Activated effector memory CD4-positive, alpha-beta T cell treated with anti-CD3 and anti-CD28 coated beads, Interleukin-2, amount 50 U/mL, for 16 hours (primary cell): Measurements from ENCODE around the gene SORCS2.

Experiments used
- DNase-seq: peaks from one replicate; pipeline ENCODE4 v3.0.0-alpha.2; 2020

SORCS2 gene

DNA sequence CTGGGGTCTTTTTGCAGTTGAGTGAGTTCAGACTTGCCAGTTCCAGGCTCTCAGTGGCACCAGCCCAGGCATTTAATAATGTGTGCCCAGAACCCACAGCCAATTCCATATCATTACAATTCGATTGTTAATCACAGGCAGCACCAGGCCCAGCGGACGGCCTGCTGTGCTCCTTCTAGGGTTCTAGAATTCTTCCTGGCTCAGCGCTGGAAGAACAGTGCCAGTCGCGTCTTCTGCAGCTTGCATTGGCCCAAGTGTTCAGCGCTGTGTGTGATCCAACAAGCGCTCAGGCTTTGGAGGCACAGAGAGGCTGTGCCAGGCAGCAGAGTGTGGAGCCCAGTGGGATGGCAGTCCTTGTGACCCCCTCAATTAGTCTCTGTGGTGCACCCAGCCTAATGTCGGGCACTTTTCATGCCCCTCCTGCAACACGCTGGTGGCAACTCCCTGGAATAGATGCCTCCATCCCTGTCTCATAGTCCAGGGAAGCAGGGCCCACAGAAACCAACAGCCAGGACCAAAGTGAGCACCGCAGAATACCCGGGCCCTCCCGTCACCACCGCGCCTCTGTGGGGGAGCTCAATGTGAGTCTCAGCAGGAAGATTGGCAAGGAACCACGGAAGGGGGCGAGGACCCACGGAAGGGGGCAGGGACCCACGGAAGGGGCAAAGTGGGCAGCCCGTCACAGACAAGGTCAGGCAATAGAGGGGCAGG is 554.2 kb downstream of the SORCS2 start:
- no peak for DNase-seq

DNA sequence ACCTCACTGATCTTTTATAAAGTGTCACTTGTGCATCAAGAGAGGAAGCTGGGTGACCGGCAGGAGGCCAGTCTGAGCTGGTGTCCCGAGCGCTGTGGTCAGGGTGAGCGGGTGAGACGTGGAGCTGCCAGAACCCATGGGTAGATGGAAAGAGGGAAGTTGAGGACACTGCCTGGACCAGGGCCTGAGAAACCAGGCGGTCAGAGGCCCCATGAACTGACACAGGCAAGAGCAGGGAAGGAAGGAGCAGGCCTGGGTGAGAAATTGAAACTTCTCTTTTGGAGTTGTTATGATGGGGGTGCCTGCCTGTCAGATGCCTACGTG is 554.7 kb downstream of the SORCS2 start:
- no peak for DNase-seq

- DNase-seq, result no peak
Observed at GRCh38 chr4:7747566-7747965, 555.2 kb downstream of the SORCS2 start.

- DNase-seq, result no peak
Observed at GRCh38 chr4:7750523-7750922, 558.2 kb downstream of the SORCS2 start.

DNA sequence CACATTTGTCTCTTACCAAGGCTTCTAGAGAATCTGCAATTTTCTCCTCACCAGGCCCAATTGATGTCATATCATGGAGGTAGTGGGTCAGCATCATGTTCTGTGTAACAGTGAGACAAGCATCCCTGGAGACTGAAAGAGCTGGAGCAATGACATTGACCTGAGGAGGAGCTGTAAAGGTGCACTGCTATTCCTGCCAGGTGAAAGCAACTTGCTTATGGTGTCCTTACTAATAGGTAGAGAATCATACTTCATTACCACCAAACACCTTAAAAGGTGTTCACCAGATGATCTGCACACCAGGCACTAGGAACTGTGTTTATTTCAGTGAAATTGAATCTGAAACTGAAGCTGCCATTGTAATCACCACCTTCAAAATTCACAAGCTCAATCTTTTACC is 558.6 kb downstream of the SORCS2 start:
- no peak for DNase-seq

DNA sequence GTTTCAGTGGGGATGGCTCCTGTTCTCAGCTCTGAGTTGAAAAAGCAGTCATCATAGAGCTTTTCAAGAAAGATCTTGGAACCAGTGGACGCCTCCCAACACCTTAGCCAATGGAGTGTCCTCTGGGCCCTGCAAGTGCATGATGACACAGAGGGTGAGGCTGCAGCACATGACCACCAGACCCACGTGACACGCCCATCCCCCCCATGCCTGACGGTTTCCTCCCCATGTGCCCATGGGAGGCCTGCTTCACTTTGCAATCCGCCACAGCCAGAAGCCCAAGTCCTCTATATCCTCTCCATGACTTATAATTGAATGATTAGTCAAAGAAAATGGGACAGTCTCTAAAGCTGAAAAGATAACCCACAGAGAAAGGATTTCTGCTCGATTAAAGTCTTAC is 560.3 kb downstream of the SORCS2 start:
- no peak for DNase-seq

DNA sequence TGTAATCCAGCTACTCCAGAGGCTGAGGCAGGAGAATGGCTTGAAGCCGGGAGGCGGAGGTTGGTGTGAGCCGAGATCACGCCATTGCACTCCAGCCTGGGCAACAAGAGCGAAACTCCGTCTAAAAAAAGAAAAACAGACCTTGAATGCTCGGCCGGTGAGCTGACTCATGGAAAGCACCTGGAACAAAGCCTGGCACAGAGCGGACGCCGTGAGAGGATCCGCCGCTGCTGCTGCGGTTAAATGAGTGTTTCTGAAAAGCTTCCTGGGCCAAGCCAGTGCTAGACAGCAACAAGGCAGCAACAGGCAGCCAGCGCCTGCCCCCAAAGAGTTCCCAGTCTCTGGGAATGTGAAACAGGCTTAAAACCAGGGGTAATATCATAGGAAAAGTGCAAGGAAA is 560.9 kb downstream of the SORCS2 start:
- DNase-seq, result no peak

- DNase-seq, result no peak
Observed at GRCh38 chr4:7753931-7754465, 561.7 kb downstream of the SORCS2 start.

- no peak for DNase-seq
Observed at GRCh38 chr4:7754565-7755262, 562.4 kb downstream of the SORCS2 start.

DNA sequence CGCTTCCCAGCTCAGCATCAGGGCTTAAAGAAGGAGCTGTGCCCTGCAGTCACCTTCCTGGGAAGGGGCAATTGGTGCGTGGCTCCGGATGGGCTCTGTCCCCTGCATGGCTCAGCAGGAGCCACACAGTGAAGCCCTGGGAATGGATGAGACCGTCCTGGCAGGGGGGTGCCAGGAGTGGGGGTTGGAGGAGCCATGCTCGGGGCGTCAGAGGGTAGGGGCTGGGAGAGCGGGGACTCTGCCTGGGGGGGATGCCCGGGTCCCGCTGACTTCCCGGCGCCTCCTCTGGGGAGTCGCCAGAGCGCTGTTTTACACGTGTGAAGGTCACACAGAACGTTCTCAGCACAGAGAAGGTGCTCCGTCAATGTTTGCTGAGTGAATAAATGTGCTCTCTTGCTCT is 563.2 kb downstream of the SORCS2 start:
- DNase-seq, result no peak

- no peak for DNase-seq
Observed at GRCh38 chr4:7756071-7756470, 563.7 kb downstream of the SORCS2 start.

DNA sequence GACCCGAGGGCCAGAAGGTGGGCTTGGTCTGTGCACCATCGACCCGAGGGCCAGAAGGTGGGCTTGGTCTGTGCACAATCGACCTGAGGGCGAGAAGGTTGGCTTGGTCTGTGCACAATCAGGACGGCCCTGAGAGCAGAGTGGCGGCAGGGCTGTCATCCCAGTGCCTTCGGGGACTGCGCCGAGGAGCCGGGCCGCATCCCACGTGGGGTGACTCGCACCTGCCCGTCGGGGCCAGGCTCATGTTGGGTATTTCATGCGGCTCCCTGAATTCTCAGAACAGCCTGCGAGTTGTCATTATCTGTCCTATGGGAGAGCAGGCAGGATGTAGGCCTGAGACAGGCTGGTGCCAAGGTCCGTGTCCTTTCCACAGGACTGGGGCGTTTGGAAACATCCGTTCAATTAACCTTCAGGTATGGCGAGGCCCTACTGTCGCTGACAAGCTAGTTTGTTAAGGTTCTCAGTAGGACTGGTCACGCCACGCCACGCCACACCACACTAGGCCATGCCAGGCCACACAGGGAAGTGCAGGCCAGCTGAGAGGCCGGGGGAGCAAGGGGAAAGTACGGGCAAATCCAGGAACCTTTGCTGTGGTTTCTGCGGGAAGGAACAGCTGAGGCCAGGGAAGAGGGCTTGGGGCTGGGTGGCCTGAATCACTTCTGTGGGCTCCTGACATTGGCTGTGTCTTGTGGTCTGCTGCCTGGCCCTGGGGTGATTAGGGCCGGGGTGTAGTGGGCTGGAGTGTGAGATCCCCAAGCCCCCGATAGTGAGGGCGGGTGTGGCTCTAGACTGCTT is 564.4 kb downstream of the SORCS2 start:
- DNase-seq, result no peak

GRCh38 chr4:7757501-7758471 is 565.4 kb downstream of the SORCS2 start:
- no peak for DNase-seq

DNA sequence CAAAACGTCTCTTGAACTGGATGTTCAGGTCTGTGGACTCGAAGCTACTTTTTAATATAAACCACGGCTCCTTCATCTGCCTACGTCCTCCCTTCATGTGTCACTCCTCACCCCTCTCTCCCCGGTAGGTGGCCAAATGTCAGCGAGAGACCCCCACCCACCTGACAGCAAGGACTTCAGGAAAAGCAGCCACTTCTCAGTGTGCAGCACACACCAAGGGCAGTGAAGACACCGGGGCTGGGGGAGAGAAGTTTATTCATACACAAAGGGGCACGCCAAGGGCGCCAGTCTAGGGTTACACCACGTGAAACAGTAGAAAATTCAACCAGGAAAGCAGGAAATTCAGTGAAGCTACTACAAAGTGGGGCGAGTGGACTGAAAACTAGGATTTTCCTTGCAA is 566.1 kb downstream of the SORCS2 start:
- no peak for DNase-seq

DNA sequence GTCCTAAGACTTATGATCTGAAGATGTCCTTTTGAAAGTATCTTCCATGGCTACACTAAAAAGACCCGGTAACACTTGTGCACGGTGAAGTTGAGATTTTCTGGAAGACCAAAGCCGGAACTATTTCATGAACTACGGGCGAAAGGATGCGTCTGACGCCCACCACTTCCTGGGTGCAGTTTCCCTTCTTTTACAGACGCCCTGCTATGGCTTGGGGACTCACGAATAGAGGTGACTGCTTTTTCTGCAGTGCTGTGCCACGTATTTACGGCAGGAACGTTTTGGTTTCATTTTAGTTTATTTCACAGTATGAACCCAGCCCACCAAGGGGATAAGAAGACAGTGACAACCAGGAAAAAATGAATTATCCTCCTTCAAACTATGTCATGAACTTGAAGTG is 566.9 kb downstream of the SORCS2 start:
- DNase-seq, result peak; percentile 89

DNA sequence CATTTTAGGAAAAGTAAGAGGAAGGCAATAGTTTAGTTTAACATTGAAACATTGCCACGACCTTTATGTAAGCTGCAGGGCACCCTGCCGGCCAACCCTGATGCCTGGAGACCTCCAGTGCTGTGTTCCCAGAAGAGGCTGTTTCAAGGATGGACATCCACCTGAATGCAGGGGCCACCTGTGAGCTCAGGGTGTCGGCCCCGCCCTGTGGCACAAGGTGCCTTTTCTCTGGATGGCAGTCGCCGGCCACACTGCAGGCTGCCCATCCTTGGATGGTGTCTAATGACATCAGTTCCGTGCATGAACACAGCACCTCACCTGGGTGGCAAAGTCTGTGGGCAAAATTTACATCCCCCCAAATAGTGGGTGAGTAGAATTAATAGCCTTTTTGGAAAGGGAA is 567.3 kb downstream of the SORCS2 start:
- DNase-seq, result peak; percentile 67

DNA sequence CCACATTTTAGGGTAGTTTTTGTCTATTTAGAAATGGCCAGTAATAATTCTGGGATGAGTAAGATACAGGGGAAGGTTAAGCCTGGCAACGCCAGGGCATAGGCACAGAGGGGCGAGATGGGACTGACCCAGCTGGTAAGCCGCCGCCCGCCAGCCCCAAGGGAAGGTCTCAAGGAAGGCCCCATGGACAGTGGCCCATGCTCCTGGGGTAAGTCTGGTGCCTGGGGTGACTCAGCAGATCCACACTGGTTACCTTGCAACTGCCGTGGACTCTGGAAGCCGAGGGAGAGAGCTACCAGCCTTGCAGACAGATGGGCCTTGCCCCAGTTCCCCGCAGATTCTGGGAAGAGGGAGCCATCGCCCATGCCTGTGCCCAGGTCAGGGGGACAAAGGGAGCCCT is 567.9 kb downstream of the SORCS2 start:
- no peak for DNase-seq

DNA sequence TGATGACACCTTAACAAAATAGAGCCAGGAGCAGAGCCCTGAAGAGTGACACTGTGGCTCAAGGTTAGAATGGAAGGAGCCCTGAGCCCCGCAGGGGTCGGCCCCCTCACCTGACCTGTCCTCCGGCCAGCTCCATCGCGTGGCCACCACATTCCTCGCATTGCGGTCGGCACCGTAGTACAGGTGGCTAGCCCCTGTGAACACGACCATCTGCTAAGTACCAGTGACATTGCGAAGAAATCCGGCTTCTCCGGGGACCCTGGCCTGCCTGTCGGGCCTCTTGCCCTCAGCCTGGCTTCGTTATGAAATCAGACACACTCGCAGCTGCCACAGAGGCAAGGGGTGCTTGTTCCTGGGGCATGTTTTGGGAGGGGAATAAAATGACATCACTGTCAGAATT is 568.4 kb downstream of the SORCS2 start:
- DNase-seq, result no peak

- DNase-seq, result no peak
Observed at GRCh38 chr4:7761312-7761711, 569.0 kb downstream of the SORCS2 start.

DNA sequence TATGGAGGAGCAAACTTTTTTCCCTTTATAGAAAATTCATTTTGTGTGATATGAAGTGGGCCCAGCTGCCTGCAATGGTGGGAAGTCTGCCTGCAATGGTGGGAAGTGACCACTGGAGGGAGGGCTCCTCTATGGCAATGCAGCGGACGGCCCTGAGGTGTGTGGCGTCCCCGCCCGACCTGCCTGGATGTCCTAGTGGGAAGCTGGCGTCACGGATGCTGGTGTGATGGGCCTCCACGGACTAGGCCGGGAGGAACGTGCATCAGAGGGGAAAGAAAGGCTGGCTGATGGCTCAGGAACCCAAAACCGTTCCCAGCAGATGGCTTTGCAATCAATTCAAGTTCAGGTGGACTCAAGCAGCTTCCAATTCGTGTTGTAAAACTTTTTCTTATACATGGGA is 569.4 kb downstream of the SORCS2 start:
- DNase-seq, result peak; percentile 81

DNA sequence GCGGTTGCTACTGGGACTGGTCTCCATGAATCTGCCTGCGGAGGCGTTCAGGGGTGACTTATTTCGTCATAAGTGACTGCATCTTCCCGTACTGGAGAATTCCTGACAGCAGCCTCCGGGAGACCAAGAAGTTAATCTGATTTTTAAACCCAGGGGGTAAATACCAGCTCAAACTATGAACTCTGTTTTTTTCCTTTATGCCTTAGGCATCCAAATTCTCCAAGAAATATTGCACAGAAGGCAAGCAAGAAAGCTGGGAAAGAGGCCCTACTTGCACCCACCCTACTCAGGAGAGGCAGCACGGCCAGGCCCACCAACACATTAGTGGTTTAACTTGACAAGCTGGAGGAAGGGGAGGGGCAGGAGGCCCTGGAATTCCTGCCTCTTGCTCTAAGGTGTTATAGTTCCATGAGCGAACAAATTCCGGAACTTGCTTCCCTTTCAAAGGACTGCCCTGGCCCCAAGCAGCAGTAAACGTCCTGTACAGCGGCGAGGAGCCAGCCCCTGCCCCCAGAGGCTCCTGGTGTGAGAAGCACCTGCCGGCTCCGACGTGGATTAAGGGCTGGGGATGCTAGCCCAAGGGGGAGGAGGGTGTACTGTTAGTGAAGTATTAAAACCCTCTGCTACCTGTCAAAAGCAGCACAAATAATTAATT is 570.2 kb downstream of the SORCS2 start:
- no peak for DNase-seq

GRCh38 chr4:7763106-7763505 is 570.8 kb downstream of the SORCS2 start:
- DNase-seq, result no peak
